Inferior parietal cortex (tissue), 1 donor: Measurements from ENCODE around the gene B3GNT7.

ENCODE experiments used
- DNase-seq: peaks from one replicate; pipeline ENCODE4 v3.0.0-alpha.2; 2016; ENCODE audit errors: extremely low spot score

B3GNT7 gene

DNA sequence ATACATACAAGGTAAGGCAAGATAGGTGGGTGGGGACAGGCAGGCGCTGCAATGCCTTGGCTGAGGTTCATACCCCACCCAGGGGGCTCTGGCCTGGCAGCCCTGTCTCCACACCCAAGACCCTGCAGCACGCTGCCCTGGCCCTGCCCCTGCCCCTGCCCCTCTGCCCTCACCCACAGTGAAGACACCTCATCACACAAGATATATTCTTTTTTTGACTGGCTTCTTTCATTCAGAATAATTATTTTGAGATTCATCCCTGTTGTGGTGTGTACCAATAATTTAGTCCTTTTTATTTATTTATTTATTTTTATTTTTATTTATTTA lies 11.4 kb upstream of the B3GNT7 start:
- DNase-seq, result no peak

DNA sequence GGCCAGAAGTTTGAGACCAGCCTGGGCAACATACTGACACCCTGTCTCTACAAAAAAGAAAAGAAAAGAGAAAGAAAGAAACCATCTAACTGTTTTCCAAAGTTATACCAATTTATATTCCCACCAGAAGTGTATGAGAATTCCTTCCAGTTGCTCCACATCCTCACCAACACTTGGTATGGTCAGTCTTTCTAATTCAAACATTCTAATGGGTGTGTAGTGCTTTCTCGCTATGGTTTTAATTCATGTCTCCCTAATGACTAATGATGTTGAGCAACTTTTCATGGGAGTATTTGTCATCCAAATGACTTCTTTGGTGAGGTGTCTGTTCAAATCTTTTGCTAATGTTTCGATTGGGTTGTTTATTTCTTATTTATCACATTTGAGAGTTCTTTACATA lies 10.5 kb upstream of the B3GNT7 start:
- DNase-seq, result no peak

DNA sequence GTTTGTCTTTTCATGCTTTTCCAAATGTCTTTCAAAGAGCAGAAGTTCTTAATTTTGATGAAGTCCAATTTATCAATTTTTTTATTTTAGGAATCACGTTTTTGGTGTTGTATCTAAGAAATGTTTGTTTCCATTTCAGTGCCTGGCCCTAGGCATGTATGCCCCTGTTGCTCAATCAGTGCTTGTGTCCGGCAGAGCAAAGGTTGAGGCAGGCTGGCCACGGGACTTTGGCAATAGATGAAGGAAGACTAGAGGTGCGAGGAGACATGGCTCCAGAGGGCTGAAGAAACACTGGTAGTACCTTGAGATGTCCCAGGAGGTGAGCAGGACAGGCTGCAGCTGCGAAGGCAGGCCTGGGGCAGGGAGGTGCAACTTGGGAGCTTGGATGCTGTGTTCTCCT lies 10.1 kb upstream of the B3GNT7 start:
- no peak for DNase-seq

DNA sequence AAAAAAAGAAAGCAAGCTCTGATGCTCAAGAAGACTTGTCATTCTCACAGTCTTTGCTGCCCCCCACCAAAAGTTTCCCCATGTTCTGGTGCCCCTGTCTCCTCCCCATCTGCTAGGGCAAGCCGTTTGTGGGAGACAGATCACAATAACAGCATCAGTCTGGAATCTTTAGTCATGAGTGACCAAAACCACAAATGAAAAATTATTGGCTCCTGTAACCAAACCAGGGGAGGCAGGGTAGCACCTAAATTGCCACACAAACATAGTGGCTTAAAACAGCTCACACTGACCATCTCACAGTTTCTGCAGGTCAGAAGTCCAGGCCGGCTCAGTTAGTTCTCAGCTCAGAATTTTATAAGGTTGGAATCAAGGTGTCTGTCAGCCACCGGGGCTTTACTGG lies 9.1 kb upstream of the B3GNT7 start:
- DNase-seq, result no peak

DNA sequence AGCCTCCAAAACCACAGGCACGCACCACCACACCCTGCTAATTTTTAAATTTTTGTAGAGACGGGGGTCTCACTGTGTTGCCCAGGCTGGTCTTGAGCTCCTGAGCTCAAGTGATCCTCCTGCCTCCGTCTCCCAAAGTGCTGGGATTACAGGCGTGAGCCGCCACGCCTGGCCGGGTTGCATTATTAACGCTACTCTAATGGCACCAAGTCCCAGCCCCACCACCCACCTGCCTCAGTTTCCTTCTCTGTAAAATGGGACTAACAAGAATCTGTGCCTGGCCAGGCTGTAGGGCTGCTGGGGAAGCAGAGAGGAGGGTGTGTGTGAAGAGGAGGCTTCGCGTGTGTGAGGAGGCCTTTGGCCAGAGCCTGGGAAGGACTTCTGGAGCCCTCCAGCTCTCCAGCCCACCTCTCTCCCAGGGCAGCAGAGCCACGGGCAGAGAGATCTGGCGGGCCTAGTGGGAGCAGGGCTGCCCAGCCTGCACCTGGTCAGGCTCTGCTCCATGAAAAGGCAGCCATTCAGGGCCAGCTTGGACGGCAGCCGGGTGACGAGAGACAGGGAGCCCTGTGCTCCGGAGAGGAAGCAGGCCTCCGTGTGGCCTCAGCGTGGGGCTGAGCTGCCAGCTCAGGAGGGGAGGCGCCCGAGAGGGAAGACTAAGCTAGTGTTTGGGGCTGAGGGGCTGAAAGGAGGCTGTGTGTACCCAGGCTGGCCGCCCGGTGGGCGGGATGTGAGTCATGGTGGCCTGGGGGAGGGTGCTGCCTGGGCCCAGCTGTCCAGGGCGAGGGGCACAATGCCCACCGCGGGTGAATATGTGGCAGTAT lies 7.4 kb upstream of the B3GNT7 start:
- peak; percentile 81 for DNase-seq

DNA sequence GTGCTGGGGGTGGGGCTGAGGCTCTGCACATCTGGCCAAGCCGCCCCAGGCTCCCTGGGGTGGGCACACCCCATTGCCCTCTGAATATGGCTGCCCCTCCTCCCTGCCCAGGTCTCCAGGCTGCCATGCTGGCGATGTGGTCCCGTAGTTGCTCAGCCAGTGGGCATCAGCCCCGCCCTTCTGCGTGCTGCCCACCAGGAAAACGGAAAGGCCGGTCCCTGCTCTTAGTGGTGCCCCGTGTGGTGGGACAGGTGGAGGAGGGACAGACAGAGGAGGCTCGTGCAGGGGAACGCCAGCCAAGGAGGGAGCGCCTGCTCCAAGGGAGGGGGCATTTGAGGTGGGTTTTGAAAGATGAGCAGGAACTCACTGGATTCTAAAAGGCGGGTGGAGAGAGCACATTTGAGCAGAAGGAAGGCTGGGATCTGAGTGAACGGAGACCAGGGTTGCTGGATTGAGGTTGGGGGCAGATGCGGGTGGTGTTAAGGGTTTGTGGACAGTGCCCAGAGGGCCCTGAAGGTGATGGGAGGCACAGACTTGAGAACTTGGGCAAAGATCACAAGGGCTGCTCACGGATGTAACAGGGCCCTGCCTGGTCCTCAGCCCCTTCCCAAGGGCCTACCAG lies 6.7 kb upstream of the B3GNT7 start:
- no peak for DNase-seq

DNA sequence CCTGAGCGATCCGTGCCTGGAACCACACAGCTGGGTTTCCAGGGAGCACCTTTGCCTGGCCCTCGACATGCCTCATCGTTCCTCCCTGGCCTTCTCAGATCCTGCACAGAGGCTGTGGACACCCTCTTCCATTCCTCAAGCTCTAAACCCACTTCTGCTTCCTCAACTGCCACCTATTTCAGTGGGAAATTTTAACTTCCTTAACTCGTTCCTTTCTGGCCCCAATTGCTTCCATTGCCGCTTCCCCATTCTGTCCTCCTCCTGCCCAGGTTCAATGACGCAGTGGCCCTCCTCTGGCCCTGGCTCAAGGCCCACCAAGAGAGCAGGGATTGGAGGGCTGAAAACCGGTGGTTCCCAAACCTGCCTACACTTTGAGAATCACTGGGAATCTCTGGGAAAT lies 4.8 kb upstream of the B3GNT7 start:
- DNase-seq, result no peak

DNA sequence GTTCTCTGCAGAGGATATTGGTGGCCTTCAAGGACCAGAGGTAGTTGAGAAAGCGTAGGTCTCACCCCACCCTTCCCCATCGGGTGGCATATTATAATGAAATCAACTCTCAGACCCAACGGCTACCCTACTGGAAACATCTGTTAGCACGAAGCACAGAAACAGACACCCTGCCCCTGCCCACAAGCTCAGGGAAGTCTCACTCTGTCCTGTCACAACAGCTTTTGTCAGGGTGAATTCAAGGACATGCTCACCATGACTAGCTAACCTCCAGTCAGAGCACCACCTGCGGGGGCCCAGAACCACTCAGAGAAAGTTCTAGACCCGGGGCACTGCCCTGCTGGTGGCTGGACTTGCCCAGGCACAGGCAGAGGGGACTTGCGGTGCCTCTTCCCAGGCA lies 3.5 kb upstream of the B3GNT7 start:
- DNase-seq, result no peak

DNA sequence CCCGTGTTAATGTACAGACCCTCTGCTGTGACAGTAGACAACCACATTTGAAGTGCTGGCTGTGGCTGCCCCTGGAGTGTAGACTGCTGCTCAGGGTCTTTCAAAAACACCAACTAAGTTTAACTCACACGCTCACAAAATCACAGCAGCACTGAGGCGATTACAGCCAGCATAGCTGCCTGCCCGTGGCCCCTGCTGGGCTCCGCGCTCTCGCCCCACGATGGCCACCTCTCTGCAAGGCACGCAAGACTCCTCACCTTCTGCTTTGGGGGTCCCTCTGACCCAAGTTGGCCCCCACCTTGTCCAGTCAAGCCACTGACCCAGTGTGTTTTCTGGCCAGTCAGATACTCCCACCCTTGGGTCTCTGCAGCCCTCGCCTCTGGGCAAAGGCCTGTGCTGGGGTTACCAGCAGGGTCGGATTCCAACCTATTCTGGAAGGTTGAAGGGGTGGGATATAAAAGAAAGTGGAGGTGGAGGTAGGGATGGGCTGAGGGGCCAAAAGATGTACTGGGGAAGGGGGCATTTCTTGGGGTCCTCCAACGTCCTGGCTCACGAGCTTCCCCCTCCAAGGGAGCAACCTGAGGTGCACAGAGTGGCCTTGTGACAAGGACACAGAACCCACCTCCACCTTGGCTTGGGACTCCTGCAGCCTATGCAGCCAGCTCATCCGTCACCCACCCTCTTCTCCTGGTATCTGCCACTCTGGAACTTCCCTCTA lies 2.9 kb upstream of the B3GNT7 start:
- DNase-seq, result no peak

DNA sequence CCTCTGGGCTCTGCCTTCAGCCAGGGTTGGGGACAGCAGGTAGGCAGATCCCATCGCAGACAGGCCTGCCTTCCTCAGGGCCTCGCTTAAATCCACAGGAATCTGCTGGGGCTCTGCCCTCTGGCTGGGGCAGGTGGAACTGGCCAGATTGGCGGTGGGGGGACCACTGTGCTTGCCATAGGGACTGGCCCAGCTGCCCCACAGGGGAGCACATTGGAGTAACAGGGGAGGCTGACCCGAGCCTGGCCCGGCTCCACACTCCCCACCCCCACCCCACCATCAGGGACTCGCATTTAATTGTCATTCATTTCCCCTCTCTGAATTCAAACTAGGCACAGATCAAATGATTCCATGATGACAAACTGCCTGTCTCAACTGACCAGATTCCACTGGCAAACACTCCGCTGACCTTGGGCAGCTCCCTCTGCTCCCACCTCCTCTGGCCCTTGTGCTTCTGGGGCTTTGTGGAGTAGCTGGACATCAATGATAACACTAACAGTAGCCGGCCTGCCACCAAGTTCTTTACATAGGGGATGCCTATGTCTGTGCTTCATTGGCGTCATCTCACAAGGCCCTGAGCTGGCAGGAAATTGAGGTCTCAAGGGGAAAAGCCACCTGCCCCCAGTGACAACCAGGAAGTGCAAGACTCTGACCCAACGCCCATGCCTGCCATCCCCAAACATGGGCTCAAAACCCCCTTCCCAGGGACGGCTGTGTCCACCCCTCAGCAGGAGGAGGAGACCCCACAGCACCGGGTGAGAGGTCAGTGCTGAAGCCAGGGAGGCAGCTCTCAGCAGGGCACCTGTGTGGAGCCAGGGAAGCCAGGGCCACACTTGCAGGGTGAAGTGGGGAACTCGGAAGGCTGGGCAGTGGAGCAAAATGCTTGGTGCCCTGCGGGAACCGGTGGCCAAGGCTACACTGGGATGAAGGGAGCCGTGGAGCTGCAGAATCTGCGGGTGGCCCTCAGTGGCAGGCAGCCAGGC lies 2.1 kb upstream of the B3GNT7 start:
- no peak for DNase-seq

DNA sequence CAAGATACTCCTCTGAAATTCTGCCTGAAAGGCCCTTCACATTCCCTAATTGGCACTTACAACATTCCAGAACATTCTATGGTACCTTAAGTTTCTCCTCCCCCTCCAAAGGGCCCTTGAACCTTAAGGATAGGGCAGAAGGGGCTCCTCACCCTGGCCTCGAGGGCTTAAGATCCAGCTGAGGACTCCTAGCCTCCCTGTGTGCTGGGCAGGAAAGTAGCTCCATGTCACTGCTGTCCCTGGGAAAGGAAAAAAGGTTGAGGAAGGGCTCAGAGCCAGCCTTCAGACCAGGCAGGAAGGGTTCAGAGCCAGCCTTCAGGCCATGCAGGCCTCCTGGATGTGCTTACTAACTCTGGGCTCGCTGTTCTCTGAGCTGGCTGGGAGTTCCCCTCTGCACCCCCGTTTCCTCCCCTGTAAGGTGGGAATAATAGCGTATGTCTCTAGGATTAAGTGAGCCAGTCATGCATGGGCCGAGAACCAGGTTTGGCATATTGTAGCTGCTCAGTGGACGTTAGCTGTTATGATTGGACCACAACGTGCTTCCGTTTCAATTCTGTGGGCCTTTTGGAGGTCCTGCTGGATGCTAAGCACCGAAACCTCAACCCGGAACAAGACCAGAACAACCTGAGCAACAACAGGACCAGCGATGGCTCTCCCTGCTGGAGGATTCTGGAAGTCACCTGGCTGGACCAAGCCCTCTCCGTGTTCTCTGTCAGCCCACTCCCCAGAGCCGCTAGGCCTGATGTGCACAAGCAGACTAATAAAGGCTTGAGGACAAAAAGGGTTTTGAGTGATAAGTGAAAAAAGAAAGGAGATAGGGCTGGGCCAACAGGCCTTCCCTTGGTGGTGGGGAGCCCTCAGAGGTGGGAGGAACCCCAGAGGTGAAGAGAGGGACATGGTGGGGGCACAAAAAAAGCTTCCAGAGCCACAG lies 1.0 kb upstream of the B3GNT7 start:
- DNase-seq, result no peak

DNA sequence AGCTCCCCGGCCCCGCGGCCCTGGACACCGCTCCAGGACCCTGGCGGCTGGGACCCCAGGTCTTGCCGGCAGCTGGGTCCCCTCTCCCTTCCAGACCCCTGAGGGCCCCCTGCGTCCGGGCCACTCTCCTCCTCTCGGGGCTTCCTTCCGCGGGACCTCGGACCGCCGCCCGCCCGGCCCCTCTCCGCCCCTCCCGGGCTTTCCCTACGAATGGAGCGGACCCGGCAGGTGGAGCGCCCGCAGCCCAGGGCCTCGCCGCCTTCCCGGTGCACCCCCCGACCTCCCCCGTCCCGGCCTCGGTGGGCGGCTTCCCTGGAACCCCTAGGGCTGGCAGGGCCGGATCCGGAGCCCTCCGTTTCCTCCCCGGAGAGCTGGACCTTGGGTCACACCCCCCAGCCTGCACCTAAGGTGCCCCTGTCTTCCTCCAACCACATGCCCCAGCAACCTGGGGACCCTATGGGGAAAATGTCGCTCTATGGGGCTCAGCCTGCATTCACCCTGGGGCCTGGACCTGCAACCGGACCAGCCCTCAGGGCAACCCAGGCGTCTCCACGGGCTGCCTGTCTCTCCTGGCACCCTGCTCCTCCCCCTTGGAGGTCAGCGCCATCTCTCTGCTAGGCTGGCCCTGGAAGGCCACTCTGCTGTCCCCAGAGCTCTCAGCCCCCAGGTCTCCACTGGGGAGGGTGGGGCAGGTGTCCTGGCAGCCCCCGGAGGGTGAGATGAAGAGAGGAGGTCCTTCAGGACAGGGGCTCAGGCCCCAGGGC lies 730 bp downstream of the B3GNT7 start:
- DNase-seq, result no peak

DNA sequence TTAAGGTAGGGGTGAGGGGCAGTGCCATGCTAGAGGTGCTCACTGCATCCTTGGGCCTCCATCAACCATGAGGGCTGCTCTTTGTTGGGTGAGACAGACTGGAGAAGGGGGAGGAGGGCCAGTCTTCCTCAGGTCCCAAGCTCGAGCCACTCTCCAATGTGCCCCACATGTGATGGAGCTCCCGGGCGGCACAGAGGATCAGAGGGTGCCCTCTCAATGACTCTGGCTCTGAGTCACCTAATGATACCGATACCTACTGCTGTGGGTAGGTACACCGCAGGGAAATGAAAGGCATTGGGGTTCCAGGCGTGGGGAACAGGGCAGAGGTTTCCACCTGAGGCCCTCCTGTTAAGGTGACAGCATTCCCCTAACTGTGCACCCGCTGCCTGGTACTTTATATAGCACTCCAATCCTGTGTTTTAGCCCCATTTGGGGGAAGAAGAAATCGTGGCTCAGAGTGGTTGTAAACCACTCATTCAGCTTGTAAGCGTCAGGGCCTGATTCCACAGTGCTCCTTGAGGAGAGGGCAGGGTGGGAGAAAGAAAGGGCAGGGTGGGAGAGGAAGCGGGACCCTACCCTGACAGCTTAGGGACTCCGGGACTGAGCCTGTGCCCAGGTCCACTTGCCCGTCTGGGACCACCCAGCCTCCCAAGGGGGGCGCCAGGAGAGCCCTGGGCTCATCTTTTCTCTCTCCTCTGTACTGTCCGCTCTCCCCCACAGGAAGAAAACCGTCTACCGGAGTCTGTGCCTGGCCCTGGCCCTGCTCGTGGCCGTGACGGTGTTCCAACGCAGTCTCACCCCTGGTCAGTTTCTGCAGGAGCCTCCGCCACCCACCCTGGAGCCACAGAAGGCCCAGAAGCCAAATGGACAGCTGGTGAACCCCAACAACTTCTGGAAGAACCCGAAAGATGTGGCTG lies 1.8 kb downstream of the B3GNT7 start:
- no peak for DNase-seq

DNA sequence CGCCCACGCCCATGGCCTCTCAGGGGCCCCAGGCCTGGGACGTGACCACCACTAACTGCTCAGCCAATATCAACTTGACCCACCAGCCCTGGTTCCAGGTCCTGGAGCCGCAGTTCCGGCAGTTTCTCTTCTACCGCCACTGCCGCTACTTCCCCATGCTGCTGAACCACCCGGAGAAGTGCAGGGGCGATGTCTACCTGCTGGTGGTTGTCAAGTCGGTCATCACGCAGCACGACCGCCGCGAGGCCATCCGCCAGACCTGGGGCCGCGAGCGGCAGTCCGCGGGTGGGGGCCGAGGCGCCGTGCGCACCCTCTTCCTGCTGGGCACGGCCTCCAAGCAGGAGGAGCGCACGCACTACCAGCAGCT lies 2.4 kb downstream of the B3GNT7 start:
- DNase-seq, result no peak

DNA sequence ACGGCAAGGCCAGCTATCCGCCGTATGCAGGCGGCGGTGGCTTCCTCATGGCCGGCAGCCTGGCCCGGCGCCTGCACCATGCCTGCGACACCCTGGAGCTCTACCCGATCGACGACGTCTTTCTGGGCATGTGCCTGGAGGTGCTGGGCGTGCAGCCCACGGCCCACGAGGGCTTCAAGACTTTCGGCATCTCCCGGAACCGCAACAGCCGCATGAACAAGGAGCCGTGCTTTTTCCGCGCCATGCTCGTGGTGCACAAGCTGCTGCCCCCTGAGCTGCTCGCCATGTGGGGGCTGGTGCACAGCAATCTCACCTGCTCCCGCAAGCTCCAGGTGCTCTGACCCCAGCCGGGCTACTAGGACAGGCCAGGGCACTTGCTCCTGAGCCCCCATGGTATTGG lies 3.1 kb downstream of the B3GNT7 start:
- no peak for DNase-seq

DNA sequence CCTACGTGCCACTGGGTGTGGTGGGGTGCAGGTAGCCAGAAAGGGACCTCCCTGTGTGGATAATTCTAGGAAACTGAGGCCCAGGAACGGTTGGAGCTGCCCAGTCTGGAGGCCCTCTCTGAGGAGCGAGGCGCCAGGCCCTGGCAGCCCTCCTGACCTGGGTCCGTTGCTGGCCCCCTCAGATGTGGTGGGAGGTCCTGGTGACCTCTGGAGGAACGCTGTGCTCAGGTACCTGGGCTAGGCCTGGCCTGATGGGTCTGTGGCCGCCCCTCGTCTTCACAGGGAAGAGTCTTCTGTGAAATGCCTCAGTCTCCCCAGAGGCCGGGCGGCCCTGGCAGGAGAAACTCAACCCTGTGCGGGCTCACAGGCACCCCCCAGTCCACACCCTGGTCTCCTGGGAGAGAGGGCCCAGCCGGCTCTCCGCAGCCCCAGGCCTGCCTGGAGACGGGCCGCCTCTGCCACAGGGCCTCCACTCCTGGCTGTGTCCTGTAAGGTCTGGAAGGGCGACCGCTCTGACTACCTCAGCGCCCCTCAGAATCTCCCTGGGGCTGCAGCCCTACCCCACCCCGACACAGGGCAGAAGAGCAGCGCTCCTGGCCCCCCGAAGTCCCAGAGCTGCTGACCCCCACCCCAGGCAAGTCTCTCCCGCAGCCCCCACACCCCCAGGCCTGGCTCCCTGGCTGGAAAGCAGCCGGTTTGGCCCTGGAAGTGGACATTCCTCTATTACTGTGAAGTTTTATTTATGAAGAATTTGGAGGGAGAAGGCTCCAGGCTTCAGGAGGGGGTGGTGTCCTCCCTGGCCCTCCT lies 3.7 kb downstream of the B3GNT7 start:
- DNase-seq, result no peak

DNA sequence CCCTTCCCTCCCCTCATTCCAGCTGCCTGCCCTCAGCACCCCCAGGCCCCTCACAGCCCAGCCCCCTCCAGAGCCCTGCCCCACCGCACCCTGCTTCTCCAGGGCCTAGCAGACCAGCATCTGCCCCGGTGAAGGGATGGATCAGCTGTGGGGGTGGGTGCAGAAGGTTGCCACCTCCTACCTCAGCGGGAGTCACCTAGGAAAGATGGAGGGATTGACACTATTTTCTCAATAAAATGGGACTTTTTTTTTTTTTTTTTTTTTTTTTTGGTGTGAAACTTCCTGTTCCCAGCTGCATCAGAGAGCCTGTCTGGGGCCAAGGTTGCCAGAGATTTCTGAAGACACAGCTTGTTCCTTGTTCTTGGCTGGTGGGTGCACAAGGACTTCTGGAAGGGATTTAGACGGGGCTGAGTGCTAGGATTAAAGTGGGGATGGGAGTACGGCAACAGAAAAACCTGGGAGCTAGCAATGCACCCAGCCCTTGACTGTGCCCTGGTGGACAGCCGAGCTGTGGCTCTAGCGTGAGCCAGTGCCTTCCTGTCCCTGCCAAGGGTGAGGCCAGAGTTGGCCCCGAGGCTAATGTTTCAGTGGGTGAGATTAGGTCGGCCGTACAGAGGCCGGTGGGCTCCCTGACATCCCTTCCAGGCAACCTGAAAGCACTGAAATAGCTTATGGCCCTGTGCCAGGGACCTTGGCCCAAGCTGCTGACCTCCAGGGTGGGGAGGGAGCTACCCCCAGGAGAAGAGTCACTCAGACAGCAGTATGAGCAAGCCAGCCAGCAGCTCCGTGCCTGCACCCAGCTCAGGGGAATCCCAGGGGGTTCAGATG lies 4.6 kb downstream of the B3GNT7 start:
- DNase-seq, result no peak
